Measurements from ENCODE around the gene KDM6B. TPM values are rescaled to one million over a fixed set of nuclear protein-coding genes. Genes with fewer than 3 reads are reported as not detected.

The KDM6B gene
- total RNA-seq, 1 donor from 2014 or later: 38.2 TPM

DNA sequence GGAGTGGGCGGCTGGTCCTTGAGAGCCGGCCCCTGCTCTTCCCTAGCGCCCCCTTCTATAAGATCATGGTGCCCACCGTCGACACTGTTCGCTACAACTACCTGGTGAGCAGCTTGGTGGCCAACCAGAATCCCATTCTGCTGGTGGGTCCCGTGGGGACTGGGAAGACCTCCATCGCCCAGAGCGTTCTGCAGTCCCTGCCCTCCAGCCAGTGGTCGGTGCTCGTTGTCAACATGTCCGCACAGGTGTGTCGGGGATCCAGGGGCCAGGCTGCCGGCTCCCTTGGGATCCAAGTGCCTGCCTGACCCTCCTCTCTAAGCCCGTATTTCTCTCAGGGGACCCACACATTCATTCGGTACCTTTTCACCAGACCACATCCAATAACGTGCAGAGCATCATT is 41.4 kb upstream of the KDM6B start:
- H3K9me3 Mint-ChIP-seq (ENCODE audit: low read depth): no peaks in the 10 kb centered on the region
- no peak overlapping the region for H3K27ac Mint-ChIP-seq (ENCODE audit: unreplicated experiment)
- no peaks in the 10 kb centered on the region for H3K4me1 Mint-ChIP-seq (ENCODE audit: low read depth)
- TF ChIP-seq, protein P1, sequence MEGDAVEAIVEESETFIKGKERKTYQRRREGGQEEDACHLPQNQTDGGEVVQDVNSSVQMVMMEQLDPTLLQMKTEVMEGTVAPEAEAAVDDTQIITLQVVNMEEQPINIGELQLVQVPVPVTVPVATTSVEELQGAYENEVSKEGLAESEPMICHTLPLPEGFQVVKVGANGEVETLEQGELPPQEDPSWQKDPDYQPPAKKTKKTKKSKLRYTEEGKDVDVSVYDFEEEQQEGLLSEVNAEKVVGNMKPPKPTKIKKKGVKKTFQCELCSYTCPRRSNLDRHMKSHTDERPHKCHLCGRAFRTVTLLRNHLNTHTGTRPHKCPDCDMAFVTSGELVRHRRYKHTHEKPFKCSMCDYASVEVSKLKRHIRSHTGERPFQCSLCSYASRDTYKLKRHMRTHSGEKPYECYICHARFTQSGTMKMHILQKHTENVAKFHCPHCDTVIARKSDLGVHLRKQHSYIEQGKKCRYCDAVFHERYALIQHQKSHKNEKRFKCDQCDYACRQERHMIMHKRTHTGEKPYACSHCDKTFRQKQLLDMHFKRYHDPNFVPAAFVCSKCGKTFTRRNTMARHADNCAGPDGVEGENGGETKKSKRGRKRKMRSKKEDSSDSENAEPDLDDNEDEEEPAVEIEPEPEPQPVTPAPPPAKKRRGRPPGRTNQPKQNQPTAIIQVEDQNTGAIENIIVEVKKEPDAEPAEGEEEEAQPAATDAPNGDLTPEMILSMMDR (IDR thresholded peaks at IDR 0.05): no peak
- H3K36me3 Mint-ChIP-seq (ENCODE audit: low read depth): peaks cover 2% of the 10 kb centered on the region
- peak; percentile 93 for DNase-seq (ENCODE audit: low spot score)
- peaks cover 15% of the 10 kb centered on the region for H3K27me3 Mint-ChIP-seq (ENCODE audit: low read depth)
- H3K4me3 Mint-ChIP-seq (ENCODE audit: unreplicated experiment): no peak overlapping the region

DNA sequence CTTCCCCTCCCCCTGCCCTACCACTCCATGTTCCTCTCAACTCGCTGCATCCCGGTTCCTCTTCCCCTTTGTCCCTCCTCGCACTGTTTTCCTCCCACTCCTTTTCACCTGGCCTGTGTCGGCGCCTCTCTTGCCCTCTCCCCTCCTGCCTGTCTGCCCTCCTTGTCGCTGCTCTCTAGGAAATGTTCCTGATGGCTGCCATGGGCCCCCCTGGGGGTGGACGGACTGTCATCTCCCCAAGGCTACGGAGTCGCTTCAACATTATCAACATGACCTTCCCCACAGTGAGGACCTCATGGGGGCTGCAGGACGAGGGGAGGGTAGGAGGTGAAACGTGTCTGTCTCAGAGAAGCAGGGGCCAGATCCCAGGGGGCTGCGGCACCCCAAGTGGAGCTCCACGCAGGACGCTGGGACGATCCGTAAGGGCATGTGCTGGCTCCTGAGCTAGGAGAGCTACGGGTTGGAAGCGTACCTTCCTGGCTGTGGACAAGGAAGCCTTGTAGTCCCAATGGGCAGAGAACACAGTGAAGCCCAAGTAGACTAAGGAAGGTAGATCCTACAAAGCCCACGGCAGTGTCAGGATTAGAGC is 39.8 kb upstream of the KDM6B start:
- H3K36me3 Mint-ChIP-seq (ENCODE audit: low read depth): peaks cover 2% of the 10 kb centered on the region
- TF ChIP-seq, protein P1 (IDR thresholded peaks at IDR 0.05): no peak
- DNase-seq (ENCODE audit: low spot score): peak; percentile 75
- H3K4me3 Mint-ChIP-seq (ENCODE audit: unreplicated experiment): no peak overlapping the region
- H3K27me3 Mint-ChIP-seq (ENCODE audit: low read depth): peaks cover 13% of the 10 kb centered on the region
- no peaks in the 10 kb centered on the region for H3K9me3 Mint-ChIP-seq (ENCODE audit: low read depth)
- H3K27ac Mint-ChIP-seq (ENCODE audit: unreplicated experiment): no peak overlapping the region
- no peaks in the 10 kb centered on the region for H3K4me1 Mint-ChIP-seq (ENCODE audit: low read depth)

DNA sequence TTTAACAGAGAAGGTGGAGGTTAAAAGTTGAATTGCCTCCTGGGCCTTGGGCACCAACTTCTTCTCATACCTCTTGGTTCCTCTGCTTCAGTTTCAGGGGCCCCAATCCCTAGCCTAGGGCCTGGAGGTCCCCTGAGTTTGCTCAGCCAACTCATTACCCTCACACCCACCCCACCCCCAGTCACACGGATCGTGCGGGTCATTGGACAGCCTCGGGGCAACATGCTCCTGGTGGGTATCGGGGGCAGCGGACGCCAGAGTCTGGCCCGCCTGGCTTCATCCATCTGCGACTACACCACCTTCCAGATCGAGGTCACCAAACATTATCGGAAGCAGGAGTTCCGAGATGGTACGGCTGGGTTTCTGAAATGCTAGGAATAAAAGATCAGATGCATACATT is 36.0 kb upstream of the KDM6B start:
- TF ChIP-seq, protein P1 (IDR thresholded peaks at IDR 0.05): no peak
- Mint-ChIP-seq H3K4me3 (ENCODE audit: unreplicated experiment) (no peak overlapping the region), H3K4me1 (ENCODE audit: low read depth) (no peaks in the 10 kb centered on the region), H3K36me3 (ENCODE audit: low read depth) (no peaks in the 10 kb centered on the region), H3K27me3 (ENCODE audit: low read depth) (peaks cover 16% of the 10 kb centered on the region), H3K9me3 (ENCODE audit: low read depth) (no peaks in the 10 kb centered on the region), H3K27ac (ENCODE audit: unreplicated experiment) (no peak overlapping the region)
- DNase-seq (ENCODE audit: low spot score): no peak

DNA sequence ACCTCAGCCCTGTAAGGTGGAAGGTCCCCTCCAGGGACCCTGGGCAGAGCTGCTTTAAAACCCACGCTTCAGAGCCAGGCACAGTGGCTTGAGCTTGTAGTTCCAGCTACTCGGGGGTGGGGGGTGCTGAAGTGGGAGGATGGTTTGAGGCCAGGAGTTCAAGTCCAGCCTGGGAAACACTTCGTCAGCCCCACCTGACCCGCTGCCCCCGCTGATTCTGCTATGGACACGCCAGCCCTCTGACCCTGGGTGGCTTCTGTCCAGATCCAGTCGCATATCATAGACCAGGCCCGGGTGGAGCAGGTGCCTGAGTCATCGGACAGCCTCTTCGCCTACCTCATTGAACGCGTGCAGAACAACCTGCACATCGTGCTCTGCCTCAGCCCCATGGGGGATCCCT is 35.2 kb upstream of the KDM6B start:
- Mint-ChIP-seq H3K27me3 (ENCODE audit: low read depth) (peaks cover 16% of the 10 kb centered on the region), H3K4me1 (ENCODE audit: low read depth) (no peaks in the 10 kb centered on the region), H3K4me3 (ENCODE audit: unreplicated experiment) (no peak overlapping the region)

DNA sequence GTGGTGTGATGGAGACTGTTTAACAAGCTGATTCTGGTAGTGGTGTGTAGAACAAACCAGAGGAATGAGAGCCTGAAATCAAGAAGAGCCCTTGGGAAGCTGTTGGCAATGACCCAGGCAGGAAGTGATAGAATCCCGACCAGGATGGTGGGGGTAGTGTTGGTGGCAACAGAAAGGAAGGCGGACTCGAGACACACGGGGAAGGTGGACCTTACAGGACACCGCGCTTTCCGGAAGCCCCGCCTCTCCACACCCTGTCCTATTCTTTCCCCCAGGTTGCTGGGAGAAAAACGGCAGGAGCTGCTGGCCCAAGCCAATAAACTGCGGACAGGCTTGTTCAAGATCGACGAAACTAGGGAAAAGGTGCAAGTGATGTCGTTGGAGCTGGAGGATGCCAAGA is 30.0 kb upstream of the KDM6B start:
- H3K27me3 Mint-ChIP-seq (ENCODE audit: low read depth): peaks cover 26% of the 10 kb centered on the region
- no peak overlapping the region for H3K27ac Mint-ChIP-seq (ENCODE audit: unreplicated experiment)
- H3K4me3 Mint-ChIP-seq (ENCODE audit: unreplicated experiment): no peak overlapping the region
- H3K4me1 Mint-ChIP-seq (ENCODE audit: low read depth): no peaks in the 10 kb centered on the region
- DNase-seq (ENCODE audit: low spot score): peak; percentile 68
- H3K36me3 Mint-ChIP-seq (ENCODE audit: low read depth): no peaks in the 10 kb centered on the region
- TF ChIP-seq, protein P1 (IDR thresholded peaks at IDR 0.05): no peak
- no peaks in the 10 kb centered on the region for H3K9me3 Mint-ChIP-seq (ENCODE audit: low read depth)

More for the DNA sequence above, 35.2 kb upstream of the KDM6B start:
- H3K36me3 Mint-ChIP-seq (ENCODE audit: low read depth): no peaks in the 10 kb centered on the region
- no peak for DNase-seq (ENCODE audit: low spot score)
- H3K27ac Mint-ChIP-seq (ENCODE audit: unreplicated experiment): no peak overlapping the region
- H3K9me3 Mint-ChIP-seq (ENCODE audit: low read depth): no peaks in the 10 kb centered on the region
- TF ChIP-seq, protein P1 (IDR thresholded peaks at IDR 0.05): no peak

All from chondrocyte (in vitro differentiated cells).